GM19467 (cell line): ENCODE results near the gene BCAN.

Source experiments
- ATAC-seq: cut with Tn5 transposase; IDR thresholded peaks from one replicate; pipeline ENCODE4 v1.9.1; 2021; ENCODE audit warnings: mild to moderate bottlenecking, moderate library complexity; ENCODE audit not compliant: unreplicated experiment

The BCAN gene

GRCh38 chr1:156676114-156676819 is 34.4 kb downstream of the BCAN start:
- ATAC-seq: no peak

DNA sequence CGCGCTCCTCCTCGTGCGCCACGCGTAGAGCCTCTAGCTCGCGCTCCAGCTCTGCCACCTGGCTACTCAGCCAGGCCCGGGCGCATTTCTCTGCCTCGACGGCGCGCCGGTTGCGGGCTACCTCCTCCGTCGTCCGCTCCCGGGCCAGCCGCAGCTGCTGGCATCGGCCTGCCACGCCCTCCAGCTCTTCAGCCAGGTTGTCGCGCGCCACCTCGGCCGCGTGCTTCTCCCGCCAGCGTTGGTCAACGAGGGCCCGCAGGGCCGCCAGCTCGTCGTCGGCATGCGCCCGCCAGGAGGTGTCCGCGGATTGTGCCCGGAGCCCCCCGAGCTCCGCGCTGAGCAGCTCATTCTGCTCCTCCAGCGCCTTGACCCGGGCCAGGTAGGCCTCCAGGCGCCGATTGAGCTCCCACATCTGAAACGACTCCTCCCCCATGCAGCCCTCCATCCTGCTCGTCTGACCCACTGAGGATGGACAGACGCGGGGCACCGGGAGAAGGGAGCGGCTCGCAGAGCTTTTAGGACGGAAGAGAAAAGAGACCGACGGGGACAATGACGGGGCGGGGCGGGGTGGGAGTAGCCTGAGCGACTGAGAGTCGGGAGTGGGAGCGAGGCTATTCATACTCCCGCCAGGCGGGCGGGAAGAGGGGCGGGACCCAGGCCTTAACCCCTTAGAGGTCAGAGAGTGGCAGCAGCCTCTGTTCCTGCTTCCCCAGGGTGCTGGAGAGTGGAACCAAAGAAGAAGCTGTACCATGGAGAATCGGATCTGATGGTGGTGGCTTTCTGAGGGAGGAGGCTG is 35.1 kb downstream of the BCAN start, which contains the start of gene NES:
NES (minus strand) TSS at position 588 of the 796 bp plus-strand sequence; CDS start at position 445, 143 bp downstream.
- no peak for ATAC-seq

- no peak for ATAC-seq
Observed at GRCh38 chr1:156677616-156678596, 36.0 kb downstream of the BCAN start.

GRCh38 chr1:156680056-156680455 is 38.1 kb downstream of the BCAN start:
- no peak for ATAC-seq

DNA sequence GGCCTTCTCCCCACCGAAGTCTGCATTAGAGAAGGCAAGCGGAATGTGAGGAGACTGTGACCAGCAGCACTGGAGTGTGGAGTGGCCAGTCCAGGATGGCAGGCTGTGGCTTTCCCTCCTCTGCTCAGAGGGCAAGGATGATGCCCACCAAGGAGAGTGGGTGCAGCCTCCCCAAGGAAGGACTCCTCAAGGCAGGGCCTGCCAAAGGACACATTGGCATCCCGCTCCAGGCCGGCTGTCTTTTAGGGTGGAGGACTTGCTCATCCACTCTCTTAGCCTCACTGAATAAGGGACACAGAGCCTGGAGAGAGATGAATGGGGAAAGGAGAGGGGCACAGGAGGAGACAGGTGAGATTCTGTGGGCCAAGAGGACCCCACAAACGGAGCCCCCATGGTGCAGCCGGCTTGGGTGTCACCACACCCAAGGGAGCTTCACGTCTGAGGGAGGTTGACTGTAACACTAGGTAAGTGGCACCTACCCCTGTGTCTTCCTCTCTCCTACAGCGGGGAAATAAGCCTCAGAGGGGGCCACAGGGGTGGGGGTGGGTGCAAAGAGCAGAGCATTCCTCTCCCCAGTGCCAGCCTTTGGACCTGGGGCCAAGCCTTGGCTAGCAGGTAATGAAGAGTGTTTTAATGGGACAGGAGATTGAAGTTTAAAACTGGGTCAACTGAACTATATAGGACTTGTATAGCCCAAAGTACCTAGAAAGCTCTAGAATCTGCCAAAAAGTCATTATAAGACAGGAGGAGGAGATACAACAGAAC is 39.5 kb downstream of the BCAN start:
- ATAC-seq: no peak

GRCh38 chr1:156682166-156682890 is 40.4 kb downstream of the BCAN start:
- no peak for ATAC-seq

DNA sequence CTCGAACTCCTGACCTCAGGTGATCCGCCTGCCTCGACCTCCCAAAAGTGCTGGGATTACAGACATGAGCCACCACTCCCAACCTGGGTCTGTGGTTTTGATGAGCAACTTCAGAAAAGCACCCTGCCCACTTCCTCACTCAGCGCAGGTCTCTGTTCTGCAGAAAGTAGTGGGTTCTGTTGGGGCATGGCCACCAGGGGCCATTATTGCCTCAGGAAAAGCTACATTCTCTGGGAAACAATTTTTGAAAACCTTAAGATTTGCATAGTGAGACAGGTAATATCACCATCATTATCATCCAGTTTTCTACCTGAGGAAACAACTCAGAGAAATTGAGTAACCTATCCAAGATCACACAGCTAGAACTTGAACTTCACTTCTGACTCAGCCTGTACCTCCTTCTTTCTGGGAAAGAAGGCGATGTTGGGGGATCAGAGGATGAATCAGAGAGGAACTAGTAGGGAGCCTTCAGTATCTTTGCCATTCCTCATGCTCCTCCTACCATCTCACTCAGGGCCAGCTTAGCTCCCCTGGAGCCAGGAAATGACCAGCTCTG is 42.4 kb downstream of the BCAN start:
- no peak for ATAC-seq

- ATAC-seq: no peak
Observed at GRCh38 chr1:156689035-156689952, 47.4 kb downstream of the BCAN start.

DNA sequence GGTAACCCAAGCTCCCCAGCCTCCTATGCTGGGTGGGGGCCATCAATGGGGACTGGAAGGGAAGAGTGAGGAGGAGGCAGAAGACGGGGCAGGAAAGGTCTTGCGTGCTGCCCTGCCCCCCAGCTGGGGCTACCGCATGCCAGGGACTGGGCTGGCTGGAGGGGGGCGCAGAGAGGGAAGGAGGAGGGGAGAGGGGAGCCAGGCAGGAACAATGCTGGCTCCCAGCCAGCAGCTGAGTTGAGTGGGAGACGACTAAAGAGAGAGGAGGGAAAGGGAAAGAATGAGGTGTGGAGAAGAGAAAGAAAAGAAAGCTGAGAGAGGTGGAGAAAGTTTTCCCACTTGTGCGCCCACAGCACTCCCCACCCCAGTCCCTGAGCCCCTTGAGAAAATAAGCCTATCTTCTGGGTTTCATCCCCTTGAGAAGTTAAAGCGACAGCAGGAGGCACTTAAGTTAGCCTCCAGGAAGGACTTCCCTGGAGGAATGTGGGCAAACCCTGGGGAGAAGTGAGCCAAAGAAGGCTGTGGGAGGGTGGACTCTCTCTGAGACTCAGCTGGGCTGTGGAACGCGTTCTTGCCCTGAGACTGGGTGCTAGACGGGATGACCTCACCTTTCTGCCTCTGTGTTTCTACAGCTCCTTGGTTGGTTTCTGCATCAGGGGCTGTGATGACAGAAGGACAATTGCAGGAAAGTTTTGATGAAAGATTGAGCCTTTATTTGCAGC is 48.2 kb downstream of the BCAN start:
- ATAC-seq: no peak

GRCh38 chr1:156690675-156691036 is 48.7 kb downstream of the BCAN start:
- no peak for ATAC-seq

DNA sequence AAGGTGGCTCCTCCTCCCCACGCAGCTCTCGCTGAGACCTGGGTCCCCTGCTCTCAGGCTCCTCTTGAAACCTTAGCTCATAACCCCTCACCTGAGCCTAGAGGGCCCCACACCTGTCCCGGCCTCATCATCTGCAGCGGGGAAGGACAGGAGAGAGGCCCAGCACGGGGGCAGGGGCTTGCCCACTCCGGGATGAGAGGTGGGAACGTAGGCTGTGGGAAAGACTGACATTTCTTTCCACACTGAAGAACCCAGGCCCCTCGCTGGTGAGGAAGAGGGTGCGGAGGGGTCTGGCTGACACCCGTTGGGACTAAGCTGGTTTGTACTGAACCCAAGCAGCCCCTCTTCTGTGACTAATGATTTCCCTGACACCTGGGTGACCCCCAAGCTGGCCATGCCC is 49.3 kb downstream of the BCAN start:
- no peak for ATAC-seq

DNA sequence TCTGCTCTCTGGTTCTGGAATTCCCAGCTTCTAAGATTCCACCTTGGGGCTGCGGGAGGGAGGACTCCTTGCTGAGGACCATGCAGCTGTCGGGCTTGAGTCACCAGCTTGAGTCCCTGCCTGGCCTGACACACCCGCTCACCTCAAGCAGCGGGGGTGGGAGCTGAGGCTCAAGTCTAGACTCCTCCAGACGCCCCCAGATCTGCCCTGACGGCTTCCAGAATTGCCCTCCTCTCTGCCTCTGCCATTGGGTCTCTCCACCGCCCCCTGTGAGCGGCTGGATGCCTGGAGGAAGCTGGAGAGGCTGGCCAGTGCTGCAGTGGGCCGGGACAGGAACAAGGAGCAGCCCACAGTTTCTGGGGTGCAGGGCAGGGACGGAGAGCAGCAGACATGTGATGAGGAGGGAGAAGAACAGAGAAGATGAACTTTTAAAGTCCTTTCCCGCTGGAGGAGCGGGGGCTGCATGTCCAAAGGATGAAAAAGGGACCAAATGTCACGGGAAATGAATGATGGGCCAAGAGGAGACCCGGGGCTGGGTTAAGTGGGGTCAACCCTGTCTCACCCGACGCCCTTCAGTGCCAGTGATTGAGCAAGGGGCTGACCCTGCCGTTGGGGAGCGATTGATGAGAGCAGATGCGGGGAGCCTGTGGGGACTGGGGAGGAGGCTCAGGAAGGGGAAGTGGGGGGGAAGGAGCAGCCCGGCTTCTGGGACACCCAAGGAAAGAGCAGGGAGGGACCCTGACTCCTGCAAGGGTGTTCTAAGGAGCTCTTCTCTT is 49.9 kb downstream of the BCAN start:
- no peak for ATAC-seq

GRCh38 chr1:156692441-156692924 is 50.6 kb downstream of the BCAN start:
- ATAC-seq: no peak

- no peak for ATAC-seq
Observed at GRCh38 chr1:156692925-156693847, 51.3 kb downstream of the BCAN start.

GRCh38 chr1:156693848-156694689 is 52.2 kb downstream of the BCAN start:
- no peak for ATAC-seq
